Loucy (cell line): ENCODE data around the gene DISC1.

Experiments used
- H2AFZ ChIP-seq: fragments of 200-600 bp; sonication (generic); 2 replicates; pipeline ENCODE4 v1.6.0; 2016; ENCODE audit warnings: antibody characterized with exemption, mild to moderate bottlenecking, low read length, moderate library complexity
- H3F3A ChIP-seq: fragments of 200-600 bp; 2 replicates; pipeline ENCODE4 v1.6.0; 2016; ENCODE audit warnings: antibody characterized with exemption, low read depth, mild to moderate bottlenecking
- H3K27me3 ChIP-seq: fragments of 200-600 bp; sonication (generic); 2 replicates; pipeline ENCODE4 v1.6.1; 2014; ENCODE audit warnings: low read length, mild to moderate bottlenecking; ENCODE audit not compliant: insufficient read depth, poor library complexity, severe bottlenecking
- H3K36me3 ChIP-seq: fragments of 200-600 bp; sonication (generic); 2 replicates; pipeline ENCODE4 v1.6.1; 2016; ENCODE audit warnings: low read length; ENCODE audit not compliant: insufficient read depth
- H3K4me1 ChIP-seq: fragments of 200-600 bp; sonication (generic); 2 replicates; pipeline ENCODE4 v1.5.1; 2014; ENCODE audit warnings: low read length, mild to moderate bottlenecking; ENCODE audit not compliant: insufficient read depth, poor library complexity, severe bottlenecking
- H3K4me2 ChIP-seq: fragments of 200-600 bp; sonication (generic); 2 replicates; pipeline ENCODE4 v1.6.0; 2014; ENCODE audit warnings: antibody characterized with exemption, low read length, low read depth, mild to moderate bottlenecking; ENCODE audit not compliant: poor library complexity, severe bottlenecking
- H3K4me3 ChIP-seq: fragments of 200-600 bp; sonication (generic); 2 replicates; pipeline ENCODE4 v1.5.1; 2014; ENCODE audit warnings: low read length, mild to moderate bottlenecking, mixed read lengths; ENCODE audit not compliant: poor library complexity, severe bottlenecking
- H3K79me2 ChIP-seq: fragments of 200-600 bp; sonication (generic); 2 replicates; pipeline ENCODE4 v1.6.1; 2014; ENCODE audit warnings: low read length; ENCODE audit not compliant: insufficient read depth
- H3K9ac ChIP-seq: fragments of 200-600 bp; sonication (generic); 2 replicates; pipeline ENCODE4 v1.6.0; 2014; ENCODE audit warnings: mild to moderate bottlenecking, low read depth, low read length, moderate library complexity; ENCODE audit not compliant: poor library complexity, severe bottlenecking
- H3K9me2 ChIP-seq: fragments of 200-600 bp; sonication (generic); replicated peaks from 2 replicates; pipeline ENCODE4 v1.6.1; 2016; ENCODE audit warnings: low read depth, low read length, mixed read lengths
- H3K9me3 ChIP-seq: fragments of 200-600 bp; sonication (generic); 2 replicates; pipeline ENCODE4 v1.6.1; 2014; ENCODE audit warnings: mild to moderate bottlenecking, antibody characterized with exemption, low read length, low read depth; ENCODE audit not compliant: insufficient read depth
- H4K20me1 ChIP-seq: fragments of 200-600 bp; sonication (generic); 2 replicates; pipeline ENCODE4 v1.6.0; 2014; ENCODE audit warnings: antibody characterized with exemption, low read length, mild to moderate bottlenecking; ENCODE audit not compliant: insufficient read depth, poor library complexity, severe bottlenecking
- CTCF ChIP-seq: fragments of 200-600 bp; sonication (generic); conservative IDR thresholded peaks from 2 replicates; pipeline ENCODE4 v1.5.1; 2014; ENCODE audit warnings: mild to moderate bottlenecking, antibody characterized with exemption, low read length
- EZH2phosphoT487 ChIP-seq: fragments of 200-600 bp; IDR thresholded peaks from 2 replicates; pipeline ENCODE4 v1.6.1; 2018; ENCODE audit warnings: antibody characterized with exemption, mild to moderate bottlenecking, moderate library complexity, borderline replicate concordance

Gene DISC1

GRCh38 chr1:232016616-232017015 lies 390.0 kb downstream of the DISC1 start:
- no peaks in the 10 kb centered on the region for H3F3A ChIP-seq
- no peak overlapping the region for H3K9ac ChIP-seq
- H3K4me1 ChIP-seq = no peaks in the 10 kb centered on the region
- no peaks in the 10 kb centered on the region for H3K79me2 ChIP-seq
- H3K9me3 ChIP-seq = no peaks in the 10 kb centered on the region
- H2AFZ ChIP-seq = no peak overlapping the region
- no peaks in the 10 kb centered on the region for H4K20me1 ChIP-seq
- 0 out of 2 replicates have a peak, but pooled peaks cover 3% of the 10 kb centered on the region for H3K36me3 ChIP-seq
- H3K27me3 ChIP-seq = no peaks in the 10 kb centered on the region
- H3K4me3 ChIP-seq = no peak overlapping the region
- H3K9me2 ChIP-seq = no peaks in the 10 kb centered on the region
- TF ChIP-seq CTCF (no peak), EZH2phosphoT487 (no peak)
- H3K4me2 ChIP-seq = no peak overlapping the region

GRCh38 chr1:232017057-232017456 lies 390.5 kb downstream of the DISC1 start:
- no peaks in the 10 kb centered on the region for H3F3A ChIP-seq
- H3K4me2 ChIP-seq = no peak overlapping the region
- H3K79me2 ChIP-seq = no peaks in the 10 kb centered on the region
- H3K36me3 ChIP-seq = no peaks in the 10 kb centered on the region
- H3K9me2 ChIP-seq = no peaks in the 10 kb centered on the region
- no peak overlapping the region for H3K4me3 ChIP-seq
- no peaks in the 10 kb centered on the region for H3K27me3 ChIP-seq
- H2AFZ ChIP-seq = no peak overlapping the region
- no peaks in the 10 kb centered on the region for H4K20me1 ChIP-seq
- TF ChIP-seq EZH2phosphoT487 (no peak), CTCF (no peak)
- no peaks in the 10 kb centered on the region for H3K4me1 ChIP-seq
- H3K9me3 ChIP-seq = no peaks in the 10 kb centered on the region
- H3K9ac ChIP-seq = no peak overlapping the region

- Histone ChIP-seq H3K9me3 (no peaks in the 10 kb centered on the region), H3K4me3 (no peak overlapping the region), H3K4me2 (no peak overlapping the region), H3K27me3 (no peaks in the 10 kb centered on the region), H3K9me2 (no peaks in the 10 kb centered on the region), H3F3A (no peaks in the 10 kb centered on the region), H2AFZ (no peak overlapping the region), H3K9ac (no peak overlapping the region), H3K36me3 (no peaks in the 10 kb centered on the region), H3K79me2 (no peaks in the 10 kb centered on the region), H3K4me1 (no peaks in the 10 kb centered on the region), H4K20me1 (no peaks in the 10 kb centered on the region)
- TF ChIP-seq EZH2phosphoT487 (no peak), CTCF (no peak)
Observed at GRCh38 chr1:232017759-232018158, 391.2 kb downstream of the DISC1 start.
